Astrocyte of the cerebellum (primary cell): ENCODE results near the gene GNAI2.

Experiments used
- DNase-seq: peaks from one replicate; pipeline ENCODE4 v3.0.0-alpha.2; 2011; ENCODE audit warnings: low read depth
- H3K4me3 ChIP-seq: 2 replicates; pipeline ENCODE4 v1.5.1; 2011; ENCODE audit warnings: mild to moderate bottlenecking, low read depth, low read length, moderate library complexity
- in situ Hi-C: cut with HindIII; loops from 2 replicates; pipeline ENCODE4 v1.10.0; 2017; ENCODE audit warnings: low sequenced_read_pairs
- TF ChIP-seq, protein P1 (sequence below): IDR thresholded peaks from 2 replicates; pipeline ENCODE4 v1.5.1; 2012; ENCODE audit warnings: low read length, low read depth, moderate library complexity, mild to moderate bottlenecking; ENCODE audit errors: missing control alignments

GNAI2 gene

DNA sequence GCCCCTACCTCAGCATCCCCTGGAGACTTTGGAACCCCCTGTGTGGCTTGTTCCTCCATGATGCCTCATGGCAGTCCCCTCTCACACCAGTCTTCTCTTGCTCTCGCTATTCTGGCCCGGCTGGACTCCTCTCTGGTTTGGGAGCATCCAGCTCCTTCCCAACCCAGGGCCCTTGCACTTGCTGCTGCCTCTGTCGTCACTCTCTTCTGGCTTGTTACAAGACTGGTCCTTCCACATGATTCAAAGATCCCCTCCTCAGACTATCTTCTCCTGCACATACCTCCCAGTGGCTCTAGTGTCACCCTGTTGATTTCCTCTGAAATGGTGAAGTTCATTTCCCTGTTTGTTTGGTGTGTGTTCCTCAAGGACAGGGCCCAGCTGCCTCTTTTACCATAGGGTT is 6.5 kb upstream of the GNAI2 start:
- no peak overlapping the region for H3K4me3 ChIP-seq
- TF ChIP-seq, protein P1, sequence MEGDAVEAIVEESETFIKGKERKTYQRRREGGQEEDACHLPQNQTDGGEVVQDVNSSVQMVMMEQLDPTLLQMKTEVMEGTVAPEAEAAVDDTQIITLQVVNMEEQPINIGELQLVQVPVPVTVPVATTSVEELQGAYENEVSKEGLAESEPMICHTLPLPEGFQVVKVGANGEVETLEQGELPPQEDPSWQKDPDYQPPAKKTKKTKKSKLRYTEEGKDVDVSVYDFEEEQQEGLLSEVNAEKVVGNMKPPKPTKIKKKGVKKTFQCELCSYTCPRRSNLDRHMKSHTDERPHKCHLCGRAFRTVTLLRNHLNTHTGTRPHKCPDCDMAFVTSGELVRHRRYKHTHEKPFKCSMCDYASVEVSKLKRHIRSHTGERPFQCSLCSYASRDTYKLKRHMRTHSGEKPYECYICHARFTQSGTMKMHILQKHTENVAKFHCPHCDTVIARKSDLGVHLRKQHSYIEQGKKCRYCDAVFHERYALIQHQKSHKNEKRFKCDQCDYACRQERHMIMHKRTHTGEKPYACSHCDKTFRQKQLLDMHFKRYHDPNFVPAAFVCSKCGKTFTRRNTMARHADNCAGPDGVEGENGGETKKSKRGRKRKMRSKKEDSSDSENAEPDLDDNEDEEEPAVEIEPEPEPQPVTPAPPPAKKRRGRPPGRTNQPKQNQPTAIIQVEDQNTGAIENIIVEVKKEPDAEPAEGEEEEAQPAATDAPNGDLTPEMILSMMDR, result no peak
- no peak for DNase-seq
- in situ Hi-C loops, result no loop called here

DNA sequence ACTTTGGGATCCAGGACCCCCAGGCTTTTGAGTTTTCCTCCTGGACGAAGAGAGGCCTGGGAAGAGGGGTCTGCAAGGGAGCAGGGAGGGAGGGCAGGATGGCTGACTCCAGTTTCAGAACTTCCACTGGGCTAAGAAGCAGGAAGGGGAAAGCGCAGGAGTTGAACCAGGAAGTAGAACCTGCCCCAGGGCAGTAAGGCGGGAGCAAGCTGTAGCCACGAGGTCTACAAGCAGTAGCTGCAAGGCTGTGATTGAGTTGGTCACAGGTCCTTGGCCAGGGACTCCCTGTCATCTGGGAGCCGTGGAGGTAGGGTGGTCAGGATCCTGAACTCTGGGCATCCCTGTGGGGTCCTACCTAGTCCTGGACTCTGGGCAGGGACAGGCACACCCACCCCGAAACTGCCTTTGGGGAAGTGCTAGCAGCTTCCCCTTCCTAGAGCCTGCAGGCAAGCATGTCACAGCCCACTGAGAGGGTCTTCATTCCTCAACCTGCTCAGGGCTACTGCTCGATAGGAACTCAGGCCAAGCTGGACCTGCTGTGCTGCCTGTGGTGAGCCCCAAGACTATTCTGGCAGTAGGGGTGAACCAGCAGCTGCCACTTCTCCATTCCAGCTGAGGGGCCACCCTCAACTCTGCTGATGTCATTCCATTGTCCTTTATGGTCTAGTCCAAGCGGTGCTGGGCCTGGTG is 5.8 kb upstream of the GNAI2 start:
- no peak for DNase-seq
- in situ Hi-C loops, result no loop called here
- H3K4me3 ChIP-seq, result no peak overlapping the region
- TF ChIP-seq, protein P1, result no peak

DNA sequence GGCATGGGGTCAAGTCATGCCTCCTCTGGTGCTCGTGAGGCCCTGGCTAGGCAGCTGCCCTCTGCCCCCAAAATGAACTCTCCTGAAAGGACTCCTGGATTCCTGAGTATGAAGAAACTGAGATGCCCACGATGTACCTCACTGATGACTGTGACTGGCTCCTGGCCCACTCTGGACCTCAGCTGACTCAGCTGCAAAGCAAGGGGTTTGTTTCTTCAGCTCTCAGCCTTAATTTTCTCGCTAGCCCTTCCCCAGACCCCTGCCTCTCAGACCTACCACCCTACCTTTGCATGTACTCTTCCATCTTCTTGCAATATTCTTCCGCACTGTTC is 5.2 kb upstream of the GNAI2 start:
- no peak for DNase-seq
- in situ Hi-C loops, result no loop called here
- no peak overlapping the region for H3K4me3 ChIP-seq
- TF ChIP-seq, protein P1, result no peak

DNA sequence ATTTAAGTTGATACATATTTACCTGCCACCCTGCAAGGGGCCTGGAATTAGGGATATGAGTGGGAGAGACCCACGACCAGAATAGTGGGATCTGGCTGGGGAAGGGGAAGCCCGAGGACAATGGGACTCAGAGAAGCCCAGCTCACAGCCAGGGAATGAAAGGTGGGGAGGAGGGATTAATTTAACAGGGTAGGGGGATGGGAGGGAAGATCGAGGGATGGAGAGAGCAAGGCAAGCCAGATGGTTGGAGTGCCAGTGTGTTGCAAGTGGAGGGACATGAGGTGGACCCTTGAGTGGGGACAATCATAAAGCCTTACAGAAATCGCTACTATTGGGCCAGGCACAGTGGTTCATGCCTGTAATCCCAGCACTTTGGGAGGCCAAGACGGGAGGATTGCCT is 4.4 kb upstream of the GNAI2 start:
- in situ Hi-C loops, result no loop called here

DNA sequence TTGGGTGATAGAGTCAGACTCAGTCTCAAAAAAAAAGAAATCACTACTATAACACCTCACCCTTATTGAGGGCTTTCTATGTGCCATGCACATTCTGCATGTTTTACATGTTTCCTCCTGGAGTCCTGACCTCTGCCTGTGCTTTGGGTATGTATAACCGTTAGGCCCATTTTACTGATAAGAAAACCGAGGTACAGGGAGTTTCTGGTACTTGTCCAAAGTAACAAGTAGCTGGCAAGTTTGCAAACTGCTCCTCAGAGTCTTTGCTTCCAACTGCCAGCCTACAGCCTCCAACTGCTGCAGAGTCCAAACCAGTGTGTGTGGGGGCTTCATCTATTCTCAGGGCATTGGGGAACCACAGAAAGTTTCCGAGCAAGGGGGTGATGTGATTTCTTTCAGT is 3.7 kb upstream of the GNAI2 start:
- TF ChIP-seq, protein P1, result no peak
- H3K4me3 ChIP-seq, result no peak overlapping the region
- no peak for DNase-seq
- in situ Hi-C loops, result no loop called here

More for the DNA sequence above, 4.4 kb upstream of the GNAI2 start:
- no peak overlapping the region for H3K4me3 ChIP-seq
- TF ChIP-seq, protein P1, result no peak
- no peak for DNase-seq

DNA sequence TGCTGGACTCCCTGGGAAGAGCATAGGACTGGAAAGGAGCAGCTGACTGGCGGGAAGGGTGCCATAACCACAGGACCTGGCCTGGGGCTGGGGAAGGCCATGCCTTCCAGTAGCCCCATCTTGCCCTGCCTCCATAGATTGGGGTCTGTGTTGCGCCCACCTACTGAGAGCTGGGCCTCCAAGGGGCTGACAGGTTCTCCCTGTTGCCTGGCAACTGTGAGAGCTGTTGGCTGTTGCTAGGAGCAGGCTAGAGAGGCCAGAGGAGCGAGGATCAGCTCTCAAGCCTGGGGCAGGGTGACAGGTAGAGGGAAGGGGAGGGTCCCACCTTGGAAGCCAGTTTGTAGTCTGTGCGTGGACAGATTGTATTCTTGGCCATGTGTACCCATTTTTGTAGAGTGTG is 2.8 kb upstream of the GNAI2 start:
- in situ Hi-C loops, result no loop called here
- TF ChIP-seq, protein P1, result no peak
- H3K4me3 ChIP-seq, result no peak overlapping the region
- no peak for DNase-seq
